EH (cell line): ENCODE data around the gene ITFG2.

ENCODE experiments used
- DNase-seq: peaks from one replicate; pipeline ENCODE4 v3.0.0-alpha.2; 2015; ENCODE audit warnings: low read depth

ITFG2 gene

GRCh38 chr12:2832550-2833127, 20.2 kb downstream of the ITFG2 start:
- no peak for DNase-seq

DNA sequence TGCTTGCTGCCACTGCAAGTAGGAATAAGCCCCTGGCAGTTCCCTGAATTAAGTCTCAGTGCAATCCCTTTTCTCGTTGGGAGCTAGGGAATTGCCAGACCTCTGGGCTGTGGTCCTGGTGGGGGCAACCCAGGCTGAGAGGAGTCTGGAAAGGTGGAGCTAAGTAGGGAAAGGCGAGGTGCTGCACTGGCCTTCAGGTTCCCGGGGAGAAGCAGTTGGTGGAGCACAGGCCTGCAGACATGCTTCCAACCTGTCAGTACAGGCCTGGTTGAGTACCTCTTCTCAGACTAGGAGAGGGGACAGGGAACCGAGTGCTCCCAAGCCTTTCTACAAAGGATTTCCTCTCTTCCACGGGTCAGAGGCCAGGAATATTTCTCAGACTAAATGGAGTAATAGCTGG, 20.9 kb downstream of the ITFG2 start:
- no peak for DNase-seq

GRCh38 chr12:2833810-2834209, 21.3 kb downstream of the ITFG2 start:
- no peak for DNase-seq

GRCh38 chr12:2834581-2835491, 22.4 kb downstream of the ITFG2 start, which contains the start of gene NRIP2:
TSS of gene NRIP2 (minus strand) at chr12:2835035. CDS start at chr12:2834983, 52 bp downstream.
- peak; percentile 35 for DNase-seq

- DNase-seq: no peak
Measured at GRCh38 chr12:2835691-2836403, 23.4 kb downstream of the ITFG2 start.

GRCh38 chr12:2836574-2836973, 24.1 kb downstream of the ITFG2 start:
- no peak for DNase-seq

DNA sequence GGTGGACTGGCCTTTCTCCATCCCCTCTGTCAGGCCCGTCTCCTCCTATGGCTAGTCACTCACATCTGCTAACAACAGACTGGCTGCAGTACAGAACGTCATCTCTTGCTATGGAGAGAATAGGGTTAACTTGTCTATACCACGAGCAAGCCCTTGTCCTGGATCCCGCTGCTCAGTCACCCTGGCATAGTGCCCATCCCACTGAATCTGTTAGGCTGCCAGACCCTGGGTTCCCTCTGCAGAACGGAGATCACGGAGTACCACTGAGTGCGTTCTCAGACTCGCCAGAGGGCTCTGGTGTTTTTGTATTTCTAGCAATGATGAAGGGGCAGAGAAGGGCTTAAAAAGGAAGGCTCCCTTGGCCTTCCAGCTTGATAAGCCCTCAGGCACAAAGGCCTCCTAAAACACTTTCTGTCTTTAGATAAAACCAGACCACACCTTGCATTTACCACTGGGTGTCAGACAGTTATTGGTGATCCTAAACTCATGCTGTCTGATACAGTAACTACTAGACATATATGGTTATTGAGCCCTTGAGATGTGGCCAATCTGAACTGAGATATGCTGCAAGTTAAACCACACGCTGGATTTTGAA, 28.7 kb downstream of the ITFG2 start:
- no peak for DNase-seq

- no peak for DNase-seq
Measured at GRCh38 chr12:2842948-2843347, 30.5 kb downstream of the ITFG2 start.

- peak; percentile 56 for DNase-seq
Measured at GRCh38 chr12:2844786-2845185, 32.3 kb downstream of the ITFG2 start.

DNA sequence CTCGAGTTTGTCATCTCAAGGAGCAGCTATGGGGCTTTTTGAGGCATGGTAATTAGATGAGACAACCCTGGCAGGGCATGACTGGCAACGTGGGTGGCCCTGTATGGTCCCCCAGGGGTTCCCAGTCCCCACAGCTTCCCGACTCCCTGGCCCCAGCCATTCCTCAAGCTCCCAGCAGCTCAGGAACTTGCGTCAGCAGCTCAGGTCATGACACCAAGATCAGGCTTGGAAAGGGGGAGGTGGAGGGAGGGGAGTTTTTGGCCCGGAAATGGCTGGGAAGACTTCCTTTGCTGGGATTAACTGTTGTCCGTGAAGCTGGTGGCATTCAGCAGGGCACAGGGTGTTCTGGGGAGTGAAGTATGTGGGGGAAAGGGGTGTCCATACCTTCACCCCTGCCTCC, 32.8 kb downstream of the ITFG2 start:
- DNase-seq: peak; percentile 76

- peak; percentile 19 for DNase-seq
Measured at GRCh38 chr12:2851931-2852330, 39.5 kb downstream of the ITFG2 start.

DNA sequence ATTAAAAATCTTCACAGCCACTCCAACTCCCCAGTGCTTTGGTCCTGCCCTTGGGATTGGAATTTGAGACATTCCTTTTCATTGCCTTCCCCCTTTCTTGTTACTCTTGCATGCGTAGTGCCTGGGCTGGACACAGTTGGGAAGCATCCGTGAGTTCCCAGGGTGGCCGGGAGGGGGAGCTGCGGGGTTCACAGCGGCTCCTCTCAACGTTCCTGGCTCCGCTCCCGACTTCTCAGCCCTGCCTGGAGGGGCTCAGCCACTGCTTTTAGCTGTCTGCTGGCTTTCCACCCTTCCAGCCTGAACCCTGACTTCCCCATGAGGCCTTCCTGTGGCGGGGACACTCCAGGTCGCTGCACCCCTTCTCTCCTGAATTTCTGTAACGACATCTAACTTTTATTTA, 41.2 kb downstream of the ITFG2 start:
- peak; percentile 85 for DNase-seq

DNA sequence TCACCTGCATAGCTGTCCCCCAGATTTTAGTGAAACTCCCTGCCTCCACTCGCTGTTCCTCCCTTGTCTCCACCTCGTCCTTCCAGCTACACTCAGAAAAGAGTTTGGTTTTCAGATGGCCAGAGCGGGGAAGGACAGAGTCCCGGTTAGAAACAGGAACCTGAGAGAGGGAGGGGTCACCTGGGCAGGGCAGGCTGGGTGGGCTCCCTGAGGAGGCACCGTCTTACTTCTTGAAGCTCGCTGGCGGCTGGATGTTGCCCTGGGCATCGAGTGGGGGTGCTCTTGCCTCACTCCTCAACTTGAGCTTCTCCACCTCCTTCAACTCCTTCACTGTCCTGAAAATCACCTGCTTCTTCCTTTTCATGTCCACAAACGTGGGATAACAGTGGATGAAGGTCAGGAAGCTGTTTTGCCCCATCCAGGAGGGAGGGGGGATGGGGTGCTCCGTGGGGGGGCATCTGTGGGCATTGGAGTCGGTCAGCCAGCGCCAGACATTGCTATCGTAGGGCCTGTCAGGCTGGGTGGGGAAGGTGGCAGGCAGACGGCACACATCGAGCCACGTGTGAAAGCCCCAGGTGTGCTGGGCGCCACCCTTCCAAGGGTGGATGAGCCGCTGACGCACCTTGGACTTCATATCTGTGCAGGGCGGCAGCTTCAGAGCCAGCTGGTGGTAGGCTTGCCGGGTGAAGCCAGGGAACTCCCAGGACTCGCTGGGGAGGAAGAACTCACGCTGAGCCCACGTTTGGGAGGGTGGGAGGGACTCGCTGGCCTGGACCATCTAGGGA, 42.4 kb downstream of the ITFG2 start:
- DNase-seq: no peak

GRCh38 chr12:2855546-2855945, 43.1 kb downstream of the ITFG2 start:
- DNase-seq: no peak

GRCh38 chr12:2856051-2856450, 43.6 kb downstream of the ITFG2 start:
- peak; percentile 20 for DNase-seq

- no peak for DNase-seq
Measured at GRCh38 chr12:2857021-2857431, 44.6 kb downstream of the ITFG2 start, which contains the start of gene TEX52. TSS of gene TEX52 (minus strand) at chr12:2857039. CDS start at chr12:2857026, 13 bp downstream.

DNA sequence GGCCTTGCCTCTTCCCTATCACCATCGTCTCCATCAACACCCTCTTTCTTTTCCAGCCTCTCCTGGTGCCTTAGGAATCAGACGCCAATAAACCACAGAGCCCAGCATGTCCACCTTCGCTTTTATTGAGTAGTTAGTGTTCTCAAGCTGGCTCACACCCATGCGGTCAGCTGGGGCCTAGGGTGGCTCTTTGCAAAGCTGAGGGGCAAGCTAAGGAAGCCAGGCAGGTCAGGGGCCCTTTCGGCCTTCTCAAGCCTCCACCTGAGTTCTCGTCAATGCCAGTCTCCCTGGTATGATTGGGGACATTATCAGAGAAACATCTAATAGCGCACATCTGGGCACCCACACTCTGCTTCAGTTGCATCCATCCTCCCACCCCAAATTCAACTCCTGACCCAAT, 45.1 kb downstream of the ITFG2 start:
- DNase-seq: no peak

DNA sequence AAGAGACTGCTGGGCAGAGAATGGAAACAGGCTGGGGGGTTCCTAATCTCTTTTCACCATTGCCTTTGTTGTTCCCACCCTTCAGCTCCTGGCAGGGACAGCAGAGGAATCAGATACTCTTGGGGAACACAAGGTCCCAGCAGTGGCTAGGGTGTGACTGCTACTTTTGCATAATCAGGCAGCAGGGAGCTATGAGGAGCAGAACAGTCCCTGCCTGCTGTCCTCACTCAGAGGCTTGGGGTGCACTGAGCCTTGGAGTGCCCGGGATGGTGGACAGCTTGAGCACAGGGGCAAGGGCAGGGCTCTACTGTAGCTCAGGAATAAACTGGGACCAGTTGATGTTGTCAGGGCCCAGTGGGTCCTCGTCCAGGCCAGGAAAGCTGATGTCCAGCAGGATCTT, 45.9 kb downstream of the ITFG2 start:
- DNase-seq: no peak

- DNase-seq: no peak
Measured at GRCh38 chr12:2858944-2859421, 46.5 kb downstream of the ITFG2 start.

- no peak for DNase-seq
Measured at GRCh38 chr12:2860170-2860569, 47.7 kb downstream of the ITFG2 start.

- no peak for DNase-seq
Measured at GRCh38 chr12:2862876-2863275, 50.4 kb downstream of the ITFG2 start.
